ENCODE results near the gene POLK.
"Not testable (repeated sequence)": the region's sequence is repeated elsewhere in the genome, so short reads cannot be mapped to it uniquely, and the experiment has no call there.

Gene POLK

GRCh38 chr5:75603371-75603770, 91.7 kb downstream of the POLK start:
- no peak overlapping the region for H3K4me3 ChIP-seq (ENCODE audit: low read depth, low read length)
- no peak for DNase-seq (ENCODE audit: low read depth)
- TF ChIP-seq CTCF (IDR thresholded peaks at IDR 0.05; ENCODE audit: low read depth, low read length, missing control alignments) = no peak

- H3K4me3 ChIP-seq (ENCODE audit: low read depth, low read length) = no peak overlapping the region
- DNase-seq (ENCODE audit: low read depth) = no peak
- no peak for TF ChIP-seq CTCF (IDR thresholded peaks at IDR 0.05; ENCODE audit: low read depth, low read length, missing control alignments)
These were observed 92.1 kb downstream of the POLK start for GRCh38 chr5:75603821-75604220.

GRCh38 chr5:75607341-75607740, 95.7 kb downstream of the POLK start:
- not testable (repeated sequence) for DNase-seq (ENCODE audit: low read depth); H3K4me3 ChIP-seq (ENCODE audit: low read depth, low read length)

GRCh38 chr5:75608870-75609269, 97.2 kb downstream of the POLK start:
- no peak for TF ChIP-seq CTCF (IDR thresholded peaks at IDR 0.05; ENCODE audit: low read depth, low read length, missing control alignments)
- no peak for DNase-seq (ENCODE audit: low read depth)
- H3K4me3 ChIP-seq (ENCODE audit: low read depth, low read length) = no peak overlapping the region

GRCh38 chr5:75610201-75610600, 98.5 kb downstream of the POLK start:
- no peak overlapping the region for H3K4me3 ChIP-seq (ENCODE audit: low read depth, low read length)
- TF ChIP-seq CTCF (IDR thresholded peaks at IDR 0.05; ENCODE audit: low read depth, low read length, missing control alignments) = no peak
- DNase-seq (ENCODE audit: low read depth) = no peak

- not testable (repeated sequence) for DNase-seq (ENCODE audit: low read depth); H3K4me3 ChIP-seq (ENCODE audit: low read depth, low read length)
These were observed 99.2 kb downstream of the POLK start for GRCh38 chr5:75610859-75611310.

GRCh38 chr5:75611311-75612225, 99.9 kb downstream of the POLK start, which contains the start of gene ANKDD1B:
TSS of gene ANKDD1B (plus strand) at chr5:75611453. CDS start at chr5:75611635, 182 bp downstream.
- no peak within 1 kb of the TSS for H3K4me3 ChIP-seq (ENCODE audit: low read depth, low read length)
- no peak for TF ChIP-seq CTCF (IDR thresholded peaks at IDR 0.05; ENCODE audit: low read depth, low read length, missing control alignments)
- DNase-seq (ENCODE audit: low read depth) = no peak

- no peak for TF ChIP-seq CTCF (IDR thresholded peaks at IDR 0.05; ENCODE audit: low read depth, low read length, missing control alignments)
- DNase-seq (ENCODE audit: low read depth) = no peak
- H3K4me3 ChIP-seq (ENCODE audit: low read depth, low read length) = no peak overlapping the region
These were observed 100.5 kb downstream of the POLK start for GRCh38 chr5:75612226-75612569.
